GM21367 (cell line): ENCODE data around the gene ATP10A.
"Not testable (repeated sequence)": the region's sequence is repeated elsewhere in the genome, so short reads cannot be mapped to it uniquely, and the experiment has no call there.

ENCODE experiments used
- ATAC-seq: cut with Tn5 transposase; IDR thresholded peaks from one replicate; pipeline ENCODE4 v1.9.1; 2021; ENCODE audit not compliant: unreplicated experiment

The ATP10A gene

GRCh38 chr15:25776071-25776746 lies 86.9 kb downstream of the ATP10A start:
- ATAC-seq = no peak

- peak; percentile 68 for ATAC-seq
Observed at GRCh38 chr15:25775317-25775912, 87.7 kb downstream of the ATP10A start.

GRCh38 chr15:25774871-25775270 lies 88.3 kb downstream of the ATP10A start:
- ATAC-seq = no peak

- no peak for ATAC-seq
Observed at GRCh38 chr15:25773248-25773647, 89.9 kb downstream of the ATP10A start.

- ATAC-seq = no peak
Observed at GRCh38 chr15:25772500-25772899, 90.6 kb downstream of the ATP10A start.

- ATAC-seq = not testable (repeated sequence)
Observed at GRCh38 chr15:25771736-25772135, 91.4 kb downstream of the ATP10A start.

- ATAC-seq = no peak
Observed at GRCh38 chr15:25771338-25771706, 91.8 kb downstream of the ATP10A start.

GRCh38 chr15:25770618-25771337 lies 92.3 kb downstream of the ATP10A start:
- no peak for ATAC-seq

GRCh38 chr15:25770031-25770430 lies 93.1 kb downstream of the ATP10A start:
- ATAC-seq = no peak

- no peak for ATAC-seq
Observed at GRCh38 chr15:25768271-25768670, 94.9 kb downstream of the ATP10A start.

- no peak for ATAC-seq
Observed at GRCh38 chr15:25767356-25768151, 95.6 kb downstream of the ATP10A start.

GRCh38 chr15:25766417-25766816 lies 96.7 kb downstream of the ATP10A start:
- no peak for ATAC-seq

- no peak for ATAC-seq
Observed at GRCh38 chr15:25764980-25765735, 98.0 kb downstream of the ATP10A start.

GRCh38 chr15:25763954-25764353 lies 99.2 kb downstream of the ATP10A start:
- no peak for ATAC-seq

- ATAC-seq = no peak
Observed at GRCh38 chr15:25763331-25763751, 99.8 kb downstream of the ATP10A start.

- ATAC-seq = no peak
Observed at GRCh38 chr15:25761971-25762662, 101.0 kb downstream of the ATP10A start.

- ATAC-seq = no peak
Observed at GRCh38 chr15:25759421-25759820, 103.7 kb downstream of the ATP10A start.

- ATAC-seq = not testable (repeated sequence)
Observed at GRCh38 chr15:25758612-25759011, 104.5 kb downstream of the ATP10A start.

GRCh38 chr15:25743548-25744275 lies 119.4 kb downstream of the ATP10A start:
- ATAC-seq = no peak
